HCT116 (cell line): Measurements from ENCODE around the gene CXCR6. TPM values are rescaled to one million over a fixed set of nuclear protein-coding genes. Genes with fewer than 3 reads are reported as not detected.

Experiments
- ATAC-seq: fragments of 200-7000 bp; cut with Tn5 transposase; 2 replicates; pipeline ENCODE4 v1.9.1; 2020; ENCODE audit warnings: mild to moderate bottlenecking, moderate library complexity
- BruUV-seq: library from RNA; stranded (reverse); fragments of 400-500 nt; replicated peaks from 2 replicates; lab custom pipeline; 2021; lab: Mats Ljungman, UMichigan
- CTCF ChIA-PET: fragments of 300-600 bp; sonication (Branson Sonifier 250); formaldehyde crosslinking; loops from one replicate; lab custom pipeline; 2021; ENCODE audit warnings: antibody characterized with exemption; lab: Charles Lee
- POLR2A ChIA-PET: fragments of 300-600, 350-600 bp; sonication (Branson Sonifier 250); formaldehyde crosslinking; loops from one replicate; lab custom pipeline; 2021; ENCODE audit warnings: antibody characterized with exemption; lab: Charles Lee
- RAD21 ChIA-PET, 2 experiments: fragments of 300-600 bp; sonication (Branson Sonifier 250); formaldehyde crosslinking; loops; one replicate each; lab custom pipeline; 2023; ENCODE audit warnings: low total read pairs in 2 of 2; ENCODE audit not compliant: uncharacterized antibody in 2 of 2, unreplicated experiment in 2 of 2, low non-redundant PET in 1 of 2; lab: Charles Lee
- DNase-seq: peaks from one replicate; pipeline ENCODE4 v3.0.0-alpha.2; 2010; ENCODE audit warnings: low read depth, low spot score
- H2AFZ ChIP-seq: fragments of 200-600 bp; shearing (Covaris generic), sonication (generic); 2 replicates; pipeline ENCODE4 v1.6.1; 2017; ENCODE audit warnings: low read depth, mixed run types, mixed read lengths, antibody characterized with exemption, low read length; ENCODE audit not compliant: poor library complexity, severe bottlenecking
- H3K27ac ChIP-seq: 2 replicates; pipeline ENCODE4 v1.5.1; 2012; ENCODE audit warnings: low read depth, low read length
- H3K27me3 ChIP-seq: fragments of 200-600 bp; sonication (generic); 2 replicates; pipeline ENCODE4 v1.6.1; 2016; ENCODE audit warnings: mixed run types, low read length, mixed read lengths; ENCODE audit not compliant: insufficient read depth
- H3K36me3 ChIP-seq, 2 experiments: fragments of 200-500 bp in 1 of 2; fragments of 200-600 bp in 1 of 2; sonication (Bioruptor generic) in 1 of 2; sonication (generic) in 1 of 2; 2 replicates each; pipeline versions ENCODE4 v1.5.1 to v1.6.1; 2014 to 2016; ENCODE audit warnings: low read length in 2 of 2, inconsistent platforms in 1 of 2, mixed read lengths in 1 of 2, mixed run types in 1 of 2; ENCODE audit not compliant: insufficient read depth in 2 of 2, control insufficient read depth in 1 of 2
- H3K4me1 ChIP-seq, 2 experiments: fragments of 200-600 bp in 1 of 2; sonication (generic) in 1 of 2; 2 replicates each; pipeline versions ENCODE4 v1.5.1 to v1.6.1; 2012 to 2017; ENCODE audit warnings: low read length in 2 of 2, inconsistent platforms in 1 of 2, mild to moderate bottlenecking in 1 of 2, mixed read lengths in 1 of 2, mixed run types in 1 of 2, moderate library complexity in 1 of 2; ENCODE audit not compliant: insufficient read depth in 2 of 2, control insufficient read depth in 1 of 2
- H3K4me2 ChIP-seq: fragments of 200-600 bp; sonication (generic); 2 replicates; pipeline ENCODE4 v1.6.1; 2017; ENCODE audit warnings: mixed run types, low read length, mixed read lengths
- H3K4me3 ChIP-seq, 2 experiments: fragments of 200-600 bp in 1 of 2; sonication (generic) in 1 of 2; replicated peaks in 1 of 2; 2 replicates each; pipeline ENCODE4 v1.5.1; 2011 to 2016; ENCODE audit warnings: low read length in 2 of 2, control low read depth in 1 of 2, low read depth in 1 of 2, mild to moderate bottlenecking in 1 of 2, mixed read lengths in 1 of 2, mixed run types in 1 of 2
- H3K79me2 ChIP-seq: fragments of 200-600 bp; sonication (generic); 2 replicates; pipeline ENCODE4 v1.6.1; 2017; ENCODE audit warnings: mild to moderate bottlenecking, mixed run types, low read length, moderate library complexity, mixed read lengths; ENCODE audit not compliant: insufficient read depth
- H3K9ac ChIP-seq: fragments of 200-600 bp; sonication (generic); 2 replicates; pipeline ENCODE4 v1.6.1; 2016; ENCODE audit warnings: low read length, mixed read lengths
- H3K9me2 ChIP-seq: fragments of 200-600 bp; sonication (generic), shearing (Covaris generic); 2 replicates; pipeline ENCODE4 v1.6.1; 2017; ENCODE audit warnings: mixed run types, mild to moderate bottlenecking, moderate library complexity; ENCODE audit not compliant: insufficient read depth
- H3K9me3 ChIP-seq, 2 experiments: fragments of 200-500 bp in 1 of 2; fragments of 200-600 bp in 1 of 2; sonication (Bioruptor generic) in 1 of 2; sonication (generic) in 1 of 2; 2 replicates each; pipeline ENCODE4 v1.6.1; 2014 to 2017; ENCODE audit warnings: low read length in 2 of 2, mixed read lengths in 2 of 2, inconsistent platforms in 1 of 2, low read depth in 1 of 2, mild to moderate bottlenecking in 1 of 2, mixed run types in 1 of 2, moderate library complexity in 1 of 2; ENCODE audit not compliant: control insufficient read depth in 1 of 2, insufficient read depth in 1 of 2
- H4K20me1 ChIP-seq: fragments of 200-600 bp; sonication (generic), shearing (Covaris generic); 2 replicates; pipeline ENCODE4 v1.6.1; 2017; ENCODE audit warnings: mixed run types, mild to moderate bottlenecking, moderate library complexity; ENCODE audit not compliant: insufficient read depth
- CBX3 ChIP-seq: IDR thresholded peaks from 2 replicates; pipeline ENCODE4 v1.6.1; 2012; ENCODE audit warnings: low read depth
- CTCF ChIP-seq, 3 experiments: fragments of 200-600 bp in 1 of 3; sonication (generic) in 1 of 3; IDR thresholded peaks in 2 of 3; conservative IDR thresholded peaks in 1 of 3; 2 replicates each; pipeline ENCODE4 v1.5.1; 2012 to 2017; ENCODE audit warnings: low read depth in 2 of 3, low read length in 2 of 3, antibody characterized with exemption in 1 of 3, borderline replicate concordance in 1 of 3, control low read depth in 1 of 3, mild to moderate bottlenecking in 1 of 3, mixed read lengths in 1 of 3, mixed run types in 1 of 3, moderate library complexity in 1 of 3; ENCODE audit not compliant: insufficient read depth in 1 of 3
- EGR1 ChIP-seq: IDR thresholded peaks from 2 replicates; pipeline ENCODE4 v1.6.1; 2012; ENCODE audit warnings: low read depth
- ELF1 ChIP-seq: IDR thresholded peaks from 2 replicates; pipeline ENCODE4 v1.6.1; 2012; ENCODE audit warnings: low read depth, borderline replicate concordance
- EZH2 ChIP-seq: fragments of 200-600 bp; sonication (generic); IDR thresholded peaks from 2 replicates; pipeline ENCODE4 v1.6.1; 2017; ENCODE audit warnings: antibody characterized with exemption, mixed run types
- EZH2phosphoT487 ChIP-seq: fragments of 200-600 bp; IDR thresholded peaks from 2 replicates; pipeline ENCODE4 v1.6.1; 2018; ENCODE audit warnings: antibody characterized with exemption, borderline replicate concordance
- JUND ChIP-seq: IDR thresholded peaks from 2 replicates; pipeline ENCODE4 v1.6.1; 2012
- POLR2A ChIP-seq: IDR thresholded peaks from 2 replicates; pipeline ENCODE4 v1.7.0; 2011; ENCODE audit warnings: borderline replicate concordance; ENCODE audit not compliant: insufficient read depth, insufficient read length; ENCODE audit errors: extremely low read depth
- POLR2AphosphoS5 ChIP-seq: IDR thresholded peaks from 2 replicates; pipeline ENCODE4 v1.6.1; 2011; ENCODE audit warnings: mild to moderate bottlenecking, low read depth, low read length, moderate library complexity
- RAD21 ChIP-seq: IDR thresholded peaks from 2 replicates; pipeline ENCODE4 v1.6.1; 2012; ENCODE audit warnings: low read depth, mild to moderate bottlenecking
- SIN3A ChIP-seq: IDR thresholded peaks from 2 replicates; pipeline ENCODE4 v1.6.1; 2012; ENCODE audit warnings: low read depth
- SRF ChIP-seq: IDR thresholded peaks from 2 replicates; pipeline ENCODE4 v1.6.1; 2012; ENCODE audit warnings: low read depth
- YY1 ChIP-seq: IDR thresholded peaks from 2 replicates; pipeline ENCODE4 v1.6.1; 2011; ENCODE audit warnings: low read length, low read depth, moderate library complexity, mild to moderate bottlenecking; ENCODE audit not compliant: insufficient replicate concordance; ENCODE audit errors: extremely low read depth
- ZFX ChIP-seq: fragments of 450-650 bp; IDR thresholded peaks from 2 replicates; pipeline ENCODE4 v1.6.1; 2017
- ZNF274 ChIP-seq: fragments of 200-500 bp; sonication (Bioruptor generic); IDR thresholded peaks from 2 replicates; pipeline ENCODE4 v1.6.1; 2014; ENCODE audit warnings: mild to moderate bottlenecking, low read depth, low read length, inconsistent platforms
- intact Hi-C: fragments of 100-400 bp; cut with micrococcal nuclease; formaldehyde crosslinking; loops from 2 replicates; pipeline ENCODE4 v1.10.0; 2022
- total RNA-seq: library from RNA; stranded (reverse); gene quantifications from one replicate; pipeline ENCODE4 v1.2.1, GENCODE V29; 2021; ENCODE audit not compliant: unreplicated experiment
- TF ChIP-seq, protein P1 (sequence below): IDR thresholded peaks from 2 replicates; pipeline ENCODE4 v1.6.1; 2012

The CXCR6 gene
- total RNA-seq, 1 experiment from 2014 or later = not detected

- ATAC-seq = no peak
- peaks cover 2% of the 10 kb centered on the region; the same call in 1 of the 2 replicates for H3K79me2 ChIP-seq
- no peaks in the 10 kb centered on the region for H3K27me3 ChIP-seq
- no peaks in the 10 kb centered on the region for H3K9me3 ChIP-seq
- H3K36me3 ChIP-seq = peaks cover 27 to 28% of the 10 kb centered on the region in 2 experiments; a peak in 3 of 4 replicates
- DNase-seq = no peak
- intact Hi-C loops = no loop called here
- no peak overlapping the region for H3K9ac ChIP-seq
- no TSS peak for BruUV-seq
- ChIA-PET POLR2A (no interaction called here), RAD21 (no interaction called here), CTCF (no interaction called here)
- H4K20me1 ChIP-seq = no peaks in the 10 kb centered on the region
- no peaks in the 10 kb centered on the region for H3K4me1 ChIP-seq
- H2AFZ ChIP-seq = no peak overlapping the region
- TF ChIP-seq EZH2 = no peak
- no peak overlapping the region for H3K4me2 ChIP-seq
- no peak overlapping the region for H3K4me3 ChIP-seq
- H3K27ac ChIP-seq = no peak overlapping the region
- H3K9me2 ChIP-seq = no peaks in the 10 kb centered on the region
Measured at GRCh38 chr3:45980819-45981218, 37.6 kb downstream of the CXCR6 start.

GRCh38 chr3:45981346-45982074 lies 38.2 kb downstream of the CXCR6 start:
- RAD21 ChIA-PET = no interaction called here
- H3K9ac ChIP-seq = no peak overlapping the region
- H4K20me1 ChIP-seq = no peaks in the 10 kb centered on the region
- H3K9me2 ChIP-seq = no peaks in the 10 kb centered on the region
- H3K4me3 ChIP-seq = no peak overlapping the region
- H3K79me2 ChIP-seq = peaks cover 9% of the 10 kb centered on the region; the same call in 1 of the 2 replicates
- ATAC-seq = no peak
- H3K27ac ChIP-seq = no peak overlapping the region
- no peaks in the 10 kb centered on the region for H3K9me3 ChIP-seq
- no peak overlapping the region for H2AFZ ChIP-seq
- DNase-seq = no peak
- H3K4me2 ChIP-seq = no peak overlapping the region
- CTCF ChIA-PET = no interaction called here
- H3K36me3 ChIP-seq = peaks cover 27 to 28% of the 10 kb centered on the region in 2 experiments; a peak in 3 of 4 replicates
- no peaks in the 10 kb centered on the region for H3K27me3 ChIP-seq
- POLR2A ChIA-PET = no interaction called here
- BruUV-seq = no TSS peak
- intact Hi-C loops = no loop called here
- TF ChIP-seq CBX3 (no peak), EZH2phosphoT487 (no peak), EZH2 (no peak), ELF1 (no peak), JUND (no peak), EGR1 (no peak), ZNF274 (no peak), SRF (no peak), POLR2AphosphoS5 (no peak), ZFX (no peak), SIN3A (no peak), RAD21 (no peak), YY1 (no peak), POLR2A (no peak), CTCF (IDR thresholded peaks at IDR 0.05 in 2 of 3, conservative IDR thresholded peaks at IDR 0.05 in 1 of 3; ENCODE audit: borderline replicate concordance in 1 of 3, insufficient read depth in 1 of 3, low read depth in 2 of 3, low read length in 2 of 3) (no peak)
- TF ChIP-seq, protein P1, sequence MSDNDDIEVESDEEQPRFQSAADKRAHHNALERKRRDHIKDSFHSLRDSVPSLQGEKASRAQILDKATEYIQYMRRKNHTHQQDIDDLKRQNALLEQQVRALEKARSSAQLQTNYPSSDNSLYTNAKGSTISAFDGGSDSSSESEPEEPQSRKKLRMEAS = no peak
- no peaks in the 10 kb centered on the region for H3K4me1 ChIP-seq
